ENCODE data around the gene EFNA5. TPM values are rescaled to one million over a fixed set of nuclear protein-coding genes. Genes with fewer than 3 reads are reported as not detected.

Gene EFNA5
- total RNA-seq, 1 experiment from 2014 or later: 51.2 TPM

DNA sequence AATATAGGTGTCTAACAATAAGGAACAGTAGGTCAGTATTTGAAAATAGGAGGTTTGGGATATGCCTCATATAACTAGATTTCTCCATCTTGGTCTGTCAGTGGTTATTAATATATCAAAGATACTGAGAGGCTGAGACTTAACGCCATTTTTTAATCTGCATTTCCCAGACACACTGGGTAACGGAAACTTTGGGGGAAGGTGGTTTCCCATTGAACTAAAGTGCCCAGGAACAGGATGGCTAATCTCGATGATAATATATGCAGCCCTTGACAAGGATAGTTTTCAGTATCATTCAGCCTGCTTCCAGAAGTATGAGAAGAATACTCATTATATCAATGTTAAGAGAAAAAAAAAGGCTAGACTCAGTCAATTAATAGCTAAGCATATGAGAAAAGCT lies 30.7 kb downstream of the EFNA5 start:
- intact Hi-C loops (cut with micrococcal nuclease): no loop called here
- no peaks in the 10 kb centered on the region for H3K9me3 Mint-ChIP-seq (ENCODE audit: unreplicated experiment)
- CTCF ChIA-PET: interaction anchor here (1.6 kb wide), 1 partner anchor 10 kb away, joined by 4 read pairs; no protein-coding TSS in a partner anchor
- H3K27me3 Mint-ChIP-seq (ENCODE audit: insufficient read depth, unreplicated experiment): no peaks in the 10 kb centered on the region
- no peak overlapping the region for H3K4me3 Mint-ChIP-seq (ENCODE audit: unreplicated experiment)
- BruUV-seq (replicated peaks): no TSS peak
- H3K27ac Mint-ChIP-seq (ENCODE audit: low read depth, unreplicated experiment): no peak overlapping the region
- H3K36me3 Mint-ChIP-seq (ENCODE audit: insufficient read depth, unreplicated experiment): peaks cover 14% of the 10 kb centered on the region
- POLR2A ChIA-PET: interaction anchor here (0.9 to 1.7 kb wide), 2 partner anchors 10 to 13 kb away, joined by 3 to 7 read pairs; no protein-coding TSS in a partner anchor
- DNase-seq (ENCODE audit: unreplicated experiment): no peak
- peaks cover 15% of the 10 kb centered on the region for H3K4me1 Mint-ChIP-seq (ENCODE audit: insufficient read depth, unreplicated experiment)
- TF ChIP-seq, protein P1, sequence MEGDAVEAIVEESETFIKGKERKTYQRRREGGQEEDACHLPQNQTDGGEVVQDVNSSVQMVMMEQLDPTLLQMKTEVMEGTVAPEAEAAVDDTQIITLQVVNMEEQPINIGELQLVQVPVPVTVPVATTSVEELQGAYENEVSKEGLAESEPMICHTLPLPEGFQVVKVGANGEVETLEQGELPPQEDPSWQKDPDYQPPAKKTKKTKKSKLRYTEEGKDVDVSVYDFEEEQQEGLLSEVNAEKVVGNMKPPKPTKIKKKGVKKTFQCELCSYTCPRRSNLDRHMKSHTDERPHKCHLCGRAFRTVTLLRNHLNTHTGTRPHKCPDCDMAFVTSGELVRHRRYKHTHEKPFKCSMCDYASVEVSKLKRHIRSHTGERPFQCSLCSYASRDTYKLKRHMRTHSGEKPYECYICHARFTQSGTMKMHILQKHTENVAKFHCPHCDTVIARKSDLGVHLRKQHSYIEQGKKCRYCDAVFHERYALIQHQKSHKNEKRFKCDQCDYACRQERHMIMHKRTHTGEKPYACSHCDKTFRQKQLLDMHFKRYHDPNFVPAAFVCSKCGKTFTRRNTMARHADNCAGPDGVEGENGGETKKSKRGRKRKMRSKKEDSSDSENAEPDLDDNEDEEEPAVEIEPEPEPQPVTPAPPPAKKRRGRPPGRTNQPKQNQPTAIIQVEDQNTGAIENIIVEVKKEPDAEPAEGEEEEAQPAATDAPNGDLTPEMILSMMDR (IDR thresholded peaks at IDR 0.05; ENCODE audit: unreplicated experiment): no peak

DNA sequence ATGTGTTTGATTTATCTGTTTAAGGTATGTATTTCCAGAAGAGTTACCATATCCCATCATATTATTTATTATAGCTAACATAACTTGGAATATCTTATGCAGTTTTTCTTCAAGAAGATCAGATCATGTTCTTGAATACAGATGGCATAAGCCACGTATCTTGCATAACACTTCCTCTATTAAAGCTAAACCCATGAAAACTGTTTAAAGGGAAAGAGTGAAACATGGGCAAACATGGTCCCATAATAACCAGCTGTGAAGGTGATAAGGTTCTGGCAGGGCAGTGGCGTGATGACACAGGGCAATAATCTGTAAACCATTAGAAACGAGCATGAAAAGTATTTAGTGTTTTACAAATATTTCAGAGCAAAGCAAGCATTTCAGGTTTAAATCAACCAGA lies 34.2 kb downstream of the EFNA5 start:
- no peak overlapping the region for H3K4me3 Mint-ChIP-seq (ENCODE audit: unreplicated experiment)
- CTCF ChIA-PET: no interaction called here
- no peak for DNase-seq (ENCODE audit: unreplicated experiment)
- no peaks in the 10 kb centered on the region for H3K27me3 Mint-ChIP-seq (ENCODE audit: insufficient read depth, unreplicated experiment)
- BruUV-seq (replicated peaks): no TSS peak
- TF ChIP-seq, protein P1 (IDR thresholded peaks at IDR 0.05; ENCODE audit: unreplicated experiment): no peak
- POLR2A ChIA-PET: interaction anchor here (1.6 kb wide), 1 partner anchor 60 kb away, joined by 3 read pairs; no protein-coding TSS in a partner anchor
- H3K27ac Mint-ChIP-seq (ENCODE audit: low read depth, unreplicated experiment): peak overlapping the region; percentile 54
- peaks cover 24% of the 10 kb centered on the region for H3K4me1 Mint-ChIP-seq (ENCODE audit: insufficient read depth, unreplicated experiment)
- intact Hi-C loops (cut with micrococcal nuclease): no loop called here
- peaks cover 20% of the 10 kb centered on the region for H3K36me3 Mint-ChIP-seq (ENCODE audit: insufficient read depth, unreplicated experiment)
- H3K9me3 Mint-ChIP-seq (ENCODE audit: unreplicated experiment): no peaks in the 10 kb centered on the region

DNA sequence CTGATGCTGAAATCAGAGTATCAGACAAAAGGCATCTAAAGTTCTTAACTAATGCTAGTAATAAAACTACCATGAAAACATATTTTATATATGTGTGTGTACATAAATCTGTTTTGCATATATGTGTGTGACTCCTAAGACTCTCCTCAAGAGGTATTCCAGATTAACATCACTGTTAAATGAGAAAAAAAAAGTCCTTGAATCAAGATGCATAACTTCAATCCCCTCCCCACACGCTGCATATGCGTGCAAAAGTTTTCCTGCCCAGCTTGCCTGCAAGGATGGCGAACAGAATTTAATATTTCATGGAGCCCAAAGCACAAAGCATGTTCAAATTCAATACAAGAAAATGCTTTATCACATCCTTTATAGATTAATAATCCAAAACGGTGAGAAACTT lies 34.7 kb downstream of the EFNA5 start:
- no peak for DNase-seq (ENCODE audit: unreplicated experiment)
- TF ChIP-seq, protein P1 (IDR thresholded peaks at IDR 0.05; ENCODE audit: unreplicated experiment): no peak
- Mint-ChIP-seq H3K9me3 (ENCODE audit: unreplicated experiment) (no peaks in the 10 kb centered on the region), H3K27me3 (ENCODE audit: insufficient read depth, unreplicated experiment) (no peaks in the 10 kb centered on the region), H3K4me1 (ENCODE audit: insufficient read depth, unreplicated experiment) (peaks cover 25% of the 10 kb centered on the region), H3K36me3 (ENCODE audit: insufficient read depth, unreplicated experiment) (peaks cover 18% of the 10 kb centered on the region), H3K4me3 (ENCODE audit: unreplicated experiment) (no peak overlapping the region), H3K27ac (ENCODE audit: low read depth, unreplicated experiment) (peak overlapping the region; percentile 54)
- intact Hi-C loops (cut with micrococcal nuclease): no loop called here
- POLR2A ChIA-PET: interaction anchor here (1.2 to 1.6 kb wide), 3 partner anchors 20 to 60 kb away, joined by 3 to 4 read pairs (median 3); no protein-coding TSS in a partner anchor
- BruUV-seq (replicated peaks): no TSS peak
- CTCF ChIA-PET: interaction anchor here (0.7 kb wide), 1 partner anchor 10 kb away, joined by 3 read pairs; no protein-coding TSS in a partner anchor

DNA sequence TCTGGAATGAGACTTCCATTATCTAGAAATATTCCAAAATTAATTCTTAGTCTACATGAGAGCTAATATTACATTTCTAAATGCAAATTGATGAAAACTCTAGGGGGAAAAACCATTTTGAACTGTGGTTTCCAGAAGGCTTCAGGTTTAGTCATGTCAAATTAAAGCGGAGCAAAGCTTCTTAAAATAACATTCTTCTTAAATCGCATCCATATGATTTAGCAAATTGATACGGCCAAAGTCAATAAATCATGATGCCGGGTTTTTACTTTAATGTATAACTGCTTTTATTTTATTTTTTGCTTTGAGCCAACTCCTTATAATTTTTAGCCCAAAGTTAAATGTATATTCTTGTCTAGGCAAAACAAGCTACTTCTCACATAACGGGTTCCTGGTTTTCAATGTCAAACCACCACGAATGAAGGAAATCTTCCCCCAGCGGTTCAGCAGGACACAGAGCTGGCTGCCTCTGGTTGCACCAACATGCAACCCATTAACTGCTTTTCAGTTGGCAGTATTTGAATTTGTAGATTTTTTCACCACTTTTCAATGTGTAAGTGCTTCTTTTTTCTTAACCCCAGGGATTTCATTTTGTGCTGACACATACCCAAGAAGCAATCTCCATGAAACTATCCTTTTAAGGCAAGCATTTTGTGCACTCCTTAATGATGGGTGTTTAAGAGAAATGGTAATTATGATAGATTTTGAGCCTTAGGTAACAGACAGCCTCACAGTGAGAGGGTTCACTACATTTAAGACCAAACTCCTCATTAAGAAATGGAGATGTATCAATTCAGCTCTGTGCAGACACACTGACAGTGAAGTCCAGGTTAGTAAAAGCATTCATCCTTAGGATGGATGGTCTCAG lies 35.5 kb downstream of the EFNA5 start:
- DNase-seq (ENCODE audit: unreplicated experiment): no peak
- Mint-ChIP-seq H3K36me3 (ENCODE audit: insufficient read depth, unreplicated experiment) (peaks cover 13% of the 10 kb centered on the region), H3K9me3 (ENCODE audit: unreplicated experiment) (no peaks in the 10 kb centered on the region), H3K4me3 (ENCODE audit: unreplicated experiment) (no peak overlapping the region), H3K27ac (ENCODE audit: low read depth, unreplicated experiment) (no peak overlapping the region), H3K27me3 (ENCODE audit: insufficient read depth, unreplicated experiment) (no peaks in the 10 kb centered on the region), H3K4me1 (ENCODE audit: insufficient read depth, unreplicated experiment) (peaks cover 20% of the 10 kb centered on the region)
- intact Hi-C loops (cut with micrococcal nuclease): no loop called here
- CTCF ChIA-PET: interaction anchor here (0.7 kb wide), 1 partner anchor 9 kb away, joined by 3 read pairs; no protein-coding TSS in a partner anchor
- no TSS peak for BruUV-seq (replicated peaks)
- POLR2A ChIA-PET: interaction anchor here (1.2 to 1.4 kb wide), 2 partner anchors 19 to 20 kb away, joined by 3 to 4 read pairs; no protein-coding TSS in a partner anchor
- TF ChIP-seq, protein P1 (IDR thresholded peaks at IDR 0.05; ENCODE audit: unreplicated experiment): no peak

Measured in MCF 10A (cell line).